H1 (cell line): Measurements from ENCODE around the gene STAT2. TPM values are rescaled to one million over a fixed set of nuclear protein-coding genes. Genes with fewer than 3 reads are reported as not detected.
"Not testable (repeated sequence)": the region's sequence is repeated elsewhere in the genome, so short reads cannot be mapped to it uniquely, and the experiment has no call there.

Experiments used
- CTCF ChIA-PET: fragments of 300-600 bp; sonication (Branson Sonifier 250); formaldehyde crosslinking; loops from one replicate; lab custom pipeline; 2021; ENCODE audit not compliant: partially characterized antibody; lab: Charles Lee
- POLR2A ChIA-PET: fragments of 300-600 bp; sonication (Branson Sonifier 250); formaldehyde crosslinking; loops from one replicate; lab custom pipeline; 2021; ENCODE audit warnings: inconsistent platforms; ENCODE audit not compliant: partially characterized antibody; lab: Charles Lee
- DNase-seq, 2 experiments: peaks; one replicate each; pipeline versions ENCODE4 v3.0.0 to v3.0.0-alpha.2; 2010 to 2022; ENCODE audit warnings: low spot score in 2 of 2, low read depth in 1 of 2, mixed read lengths in 1 of 2
- FAIRE-seq: peaks from 2 replicates; lab custom pipeline; 2011; peaks lifted over from hg19 to GRCh38; lab: Jason Lieb, UNC
- H2AFZ ChIP-seq: 2 replicates; pipeline ENCODE4 v1.8.1; 2012; ENCODE audit warnings: low read length, inconsistent platforms
- H2AK5ac ChIP-seq: 2 replicates; pipeline ENCODE4 v1.6.1; 2013; ENCODE audit warnings: low read depth, low read length
- H2BK120ac ChIP-seq: replicated peaks from 2 replicates; pipeline ENCODE3; 2013; ENCODE audit warnings: low read depth, low read length, inconsistent platforms
- H2BK12ac ChIP-seq: 2 replicates; pipeline ENCODE4 v1.6.1; 2013; ENCODE audit warnings: low read depth, low read length
- H2BK15ac ChIP-seq: 2 replicates; pipeline ENCODE4 v1.6.1; 2013; ENCODE audit warnings: low read length
- H2BK20ac ChIP-seq: 2 replicates; pipeline ENCODE4 v1.6.1; 2013; ENCODE audit warnings: low read length
- H2BK5ac ChIP-seq: 2 replicates; pipeline ENCODE4 v1.6.1; 2013; ENCODE audit warnings: low read depth, low read length
- H3K14ac ChIP-seq: 2 replicates; pipeline ENCODE4 v1.6.1; 2013; ENCODE audit warnings: inconsistent platforms; ENCODE audit not compliant: insufficient read length
- H3K18ac ChIP-seq: 2 replicates; pipeline ENCODE4 v1.6.1; 2013; ENCODE audit warnings: low read length; ENCODE audit errors: extremely low read depth
- H3K23ac ChIP-seq: 2 replicates; pipeline ENCODE4 v1.6.1; 2013; ENCODE audit warnings: inconsistent platforms; ENCODE audit not compliant: insufficient read length
- H3K23me2 ChIP-seq: 2 replicates; pipeline ENCODE4 v1.6.1; 2013; ENCODE audit warnings: low read depth, low read length
- H3K27ac ChIP-seq: 2 replicates; pipeline ENCODE4 v1.6.1; 2011; ENCODE audit warnings: low read depth, low read length, inconsistent platforms
- H3K27me3 ChIP-seq, 4 experiments: replicated peaks in 1 of 4; 1 replicate in 1 of 4; 2 replicates in 3 of 4; pipeline versions ENCODE4 v1.6.1 to v1.8.1; 2011 to 2013; ENCODE audit warnings: low read length in 3 of 4, mild to moderate bottlenecking in 3 of 4, inconsistent platforms in 2 of 4, mixed read lengths in 2 of 4, moderate library complexity in 1 of 4; ENCODE audit not compliant: control insufficient read depth in 3 of 4, insufficient read depth in 3 of 4; ENCODE audit errors: extremely low read depth in 1 of 4
- H3K36me3 ChIP-seq, 4 experiments: 2 replicates each; pipeline versions ENCODE4 v1.6.1 to v1.8.1; 2011 to 2013; ENCODE audit warnings: mild to moderate bottlenecking in 4 of 4, low read length in 3 of 4, moderate library complexity in 2 of 4, control low read depth in 1 of 4, inconsistent platforms in 1 of 4; ENCODE audit not compliant: insufficient read depth in 4 of 4, control insufficient read depth in 2 of 4
- H3K4ac ChIP-seq: replicated peaks from 2 replicates; pipeline ENCODE3; 2013; ENCODE audit warnings: low read length, low read depth, mixed read lengths, inconsistent platforms; ENCODE audit not compliant: insufficient read length
- H3K4me1 ChIP-seq, 4 experiments: replicated peaks in 1 of 4; 1 replicate in 1 of 4; 2 replicates in 3 of 4; pipeline versions ENCODE4 v1.6.1 to v1.8.1; 2011 to 2013; ENCODE audit warnings: low read length in 3 of 4, inconsistent platforms in 2 of 4, mixed read lengths in 1 of 4; ENCODE audit not compliant: insufficient read depth in 4 of 4, control insufficient read depth in 3 of 4
- H3K4me2 ChIP-seq, 2 experiments: 2 replicates each; pipeline versions ENCODE4 v1.6.1 to v1.8.1; 2011 to 2013; ENCODE audit warnings: low read depth in 2 of 2, low read length in 2 of 2, control low read depth in 1 of 2, inconsistent platforms in 1 of 2, mild to moderate bottlenecking in 1 of 2; ENCODE audit not compliant: insufficient read depth in 1 of 2
- H3K4me3 ChIP-seq, 4 experiments: fragments of 200-600, 300-600 bp in 1 of 4; sonication (generic), shearing (Covaris generic), sonication (Bioruptor Twin) in 1 of 4; 2 replicates each; pipeline versions ENCODE4 v1.5.1 to v1.8.1; 2011 to 2016; ENCODE audit warnings: low read length in 4 of 4, low read depth in 3 of 4, control low read depth in 2 of 4, inconsistent platforms in 2 of 4, mild to moderate bottlenecking in 2 of 4, mixed read lengths in 1 of 4, moderate library complexity in 1 of 4; ENCODE audit not compliant: insufficient read depth in 2 of 4; ENCODE audit errors: extremely low read depth in 1 of 4
- H3K56ac ChIP-seq: replicated peaks from 2 replicates; pipeline ENCODE3; 2013; ENCODE audit warnings: low read depth, mild to moderate bottlenecking, mixed read lengths, low read length, inconsistent platforms; ENCODE audit not compliant: insufficient read length
- H3K79me1 ChIP-seq: 2 replicates; pipeline ENCODE4 v1.6.1; 2013; ENCODE audit warnings: low read depth, low read length, control low read depth
- H3K79me2 ChIP-seq, 2 experiments: 2 replicates each; pipeline versions ENCODE4 v1.6.1 to v1.8.1; 2012 to 2013; ENCODE audit warnings: low read length in 2 of 2, mild to moderate bottlenecking in 2 of 2, inconsistent platforms in 1 of 2; ENCODE audit not compliant: insufficient read depth in 2 of 2, control insufficient read depth in 1 of 2
- H3K9ac ChIP-seq, 4 experiments: replicated peaks in 1 of 4; 1 replicate in 1 of 4; 2 replicates in 3 of 4; pipeline versions ENCODE4 v1.6.1 to v1.8.1; 2011 to 2013; ENCODE audit warnings: low read depth in 3 of 4, low read length in 3 of 4, control low read depth in 2 of 4, mild to moderate bottlenecking in 2 of 4, moderate library complexity in 2 of 4, inconsistent platforms in 1 of 4; ENCODE audit errors: extremely low read depth in 1 of 4
- H3K9me3 ChIP-seq, 2 experiments: 2 replicates each; pipeline versions ENCODE4 v1.6.1 to v1.8.1; 2012 to 2013; ENCODE audit warnings: mild to moderate bottlenecking in 2 of 2, moderate library complexity in 2 of 2, control low read depth in 1 of 2, inconsistent platforms in 1 of 2, low read depth in 1 of 2, low read length in 1 of 2, mixed read lengths in 1 of 2; ENCODE audit not compliant: insufficient read depth in 2 of 2
- H4K20me1 ChIP-seq, 2 experiments: replicated peaks in 1 of 2; 2 replicates each; pipeline versions ENCODE3 to v1.8.1; 2011 to 2013; ENCODE audit warnings: inconsistent platforms in 2 of 2, low read length in 2 of 2, mild to moderate bottlenecking in 1 of 2; ENCODE audit not compliant: insufficient read depth in 2 of 2, control insufficient read depth in 1 of 2
- H4K5ac ChIP-seq: 2 replicates; pipeline ENCODE4 v1.6.1; 2013; ENCODE audit warnings: low read length, low read depth, mixed read lengths, inconsistent platforms; ENCODE audit not compliant: insufficient read length
- H4K8ac ChIP-seq: 2 replicates; pipeline ENCODE4 v1.8.0; 2013; ENCODE audit warnings: mild to moderate bottlenecking, moderate library complexity, low read length, inconsistent platforms; ENCODE audit not compliant: insufficient read depth; ENCODE audit errors: extremely low read depth
- H4K91ac ChIP-seq: replicated peaks from 2 replicates; pipeline ENCODE3; 2013; ENCODE audit warnings: low read length, mixed read lengths, inconsistent platforms; ENCODE audit not compliant: insufficient read length
- WGBS, 2 experiments: shearing (Covaris generic) in 1 of 2; methylation state at CpG; one replicate each; pipeline versions ENCODE4 v1.1.6 to v1.1.7; 2013 to 2015; ENCODE audit warnings: low lambda C conversion rate in 2 of 2, mixed read lengths in 2 of 2, inconsistent platforms in 1 of 2, low coverage in 1 of 2, missing lambda C conversion rate in 1 of 2; ENCODE audit not compliant: insufficient replicate concordance in 2 of 2, insufficient coverage in 1 of 2, insufficient read length in 1 of 2; ENCODE audit errors: extremely low coverage in 1 of 2, missing lambda C conversion rate in 1 of 2; 5-methylcytosine and 5-hydroxymethylcytosine counted together
- polyA plus RNA-seq, 7 experiments: library from polyadenylated mRNA; depleted of rRNA in 3 of 7; stranded (reverse) in 5 of 7; unstranded in 2 of 7; fragments of >200 nt in 5 of 7; fragments of 200-250 nt in 2 of 7; gene quantifications; 1 replicate in 5 of 7; 2 replicates in 1 of 7; 4 replicates in 1 of 7; pipeline versions ENCODE4 v1.2.1 to v1.2.3, GENCODE V29; 2011 to 2013; ENCODE audit warnings: missing spikeins in 2 of 7, mixed read lengths in 2 of 7
- total RNA-seq: library from RNA; stranded (reverse); fragmentation: NEBNext Ultra II Directional; extraction: Animal tissue kit (Norgen Biotek cat#: 25700); gene quantifications from 2 replicates; pipeline ENCODE4 v1.2.1, GENCODE V29; 2021

The STAT2 gene
- total and polyA plus RNA-seq, 2 of the 8 experiments (the other 6 are each of a cell fraction or from before 2014, with no cell fraction given): 37.1 to 44.7 TPM

GRCh38 chr12:56404227-56404626 is 44.3 kb upstream of the STAT2 start:
- FAIRE-seq, H4K20me1 ChIP-seq, H3K27ac ChIP-seq, H2BK15ac ChIP-seq, H3K4me2 ChIP-seq, H3K4me1 ChIP-seq, H2BK12ac ChIP-seq, H3K79me1 ChIP-seq, H4K91ac ChIP-seq, CTCF ChIA-PET, H2BK120ac ChIP-seq, H4K8ac ChIP-seq, H2BK5ac ChIP-seq, H3K79me2 ChIP-seq, H2BK20ac ChIP-seq, POLR2A ChIA-PET, H3K27me3 ChIP-seq, H3K23me2 ChIP-seq, H3K9me3 ChIP-seq, H3K36me3 ChIP-seq, H2AK5ac ChIP-seq, H3K14ac ChIP-seq, H3K18ac ChIP-seq, H4K5ac ChIP-seq, H3K56ac ChIP-seq, H3K23ac ChIP-seq, H3K9ac ChIP-seq, DNase-seq, H3K4me3 ChIP-seq, H2AFZ ChIP-seq, H3K4ac ChIP-seq: not testable (repeated sequence)
- 87% methylated on average over 3 of the region's 3 CpGs; no CpG with 5 or more reads in 1 of the 2 experiments for WGBS, 2 experiments

- POLR2A ChIA-PET: not testable (repeated sequence)
These were observed 41.7 kb upstream of the STAT2 start for GRCh38 chr12:56401612-56402011.

More at GRCh38 chr12:56401612-56402011, 41.7 kb upstream of the STAT2 start:
- H3K56ac ChIP-seq, H3K4me2 ChIP-seq, FAIRE-seq, H3K4ac ChIP-seq, H3K9me3 ChIP-seq, H3K18ac ChIP-seq, H3K36me3 ChIP-seq, H3K23ac ChIP-seq, H2AK5ac ChIP-seq, H4K5ac ChIP-seq, H4K8ac ChIP-seq, H3K79me1 ChIP-seq, H2BK120ac ChIP-seq, H3K4me3 ChIP-seq, H2AFZ ChIP-seq, H3K23me2 ChIP-seq, H3K14ac ChIP-seq, H3K4me1 ChIP-seq, H2BK5ac ChIP-seq, H3K9ac ChIP-seq, H3K79me2 ChIP-seq, H3K27ac ChIP-seq, H3K27me3 ChIP-seq, H2BK12ac ChIP-seq, H2BK20ac ChIP-seq, H4K91ac ChIP-seq, H4K20me1 ChIP-seq, DNase-seq, H2BK15ac ChIP-seq, CTCF ChIA-PET: not testable (repeated sequence)
